Keratinocyte (primary cell): ENCODE results near the gene SLC35A5. TPM values are rescaled to one million over a fixed set of nuclear protein-coding genes. Genes with fewer than 3 reads are reported as not detected.

ENCODE experiments used
- DNase-seq: peaks from one replicate; pipeline ENCODE4 v3.0.0-alpha.2; 2011; ENCODE audit warnings: low read depth, missing footprints, low spot score
- FAIRE-seq: peaks from 2 replicates; lab custom pipeline; 2011; peaks lifted over from hg19 to GRCh38; lab: Jason Lieb, UNC
- H2AFZ ChIP-seq: 2 replicates; pipeline ENCODE4 v1.6.0; 2012; ENCODE audit warnings: low read length, control low read depth, inconsistent platforms; ENCODE audit not compliant: control insufficient read depth
- H3K27ac ChIP-seq: 2 replicates; pipeline ENCODE4 v1.5.1; 2011; ENCODE audit warnings: low read length; ENCODE audit not compliant: control insufficient read depth, insufficient read depth
- H3K27me3 ChIP-seq: 3 replicates; pipeline ENCODE4 v1.6.0; 2011; ENCODE audit warnings: low read length; ENCODE audit not compliant: control insufficient read depth, insufficient read depth; ENCODE audit errors: extremely low read depth
- H3K36me3 ChIP-seq, 2 experiments: 2 replicates in 1 of 2; 3 replicates in 1 of 2; pipeline ENCODE4 v1.5.1; 2011; ENCODE audit warnings: low read length in 2 of 2, mild to moderate bottlenecking in 1 of 2; ENCODE audit not compliant: control insufficient read depth in 2 of 2, insufficient read depth in 2 of 2; ENCODE audit errors: extremely low read depth in 1 of 2
- H3K4me1 ChIP-seq: 3 replicates; pipeline ENCODE4 v1.5.1; 2011; ENCODE audit warnings: low read length; ENCODE audit not compliant: control insufficient read depth, insufficient read depth; ENCODE audit errors: extremely low read depth
- H3K4me2 ChIP-seq: 3 replicates; pipeline ENCODE4 v1.6.0; 2011; ENCODE audit warnings: low read depth, low read length; ENCODE audit not compliant: control insufficient read depth, insufficient read depth; ENCODE audit errors: extremely low read depth
- H3K4me3 ChIP-seq, 3 experiments: fragments of 200-600 bp in 1 of 3; sonication (generic) in 1 of 3; 2 replicates in 2 of 3; 3 replicates in 1 of 3; pipeline ENCODE4 v1.5.1; 2011 to 2016; ENCODE audit warnings: low read length in 3 of 3, mild to moderate bottlenecking in 3 of 3, control low read depth in 2 of 3, inconsistent platforms in 1 of 3, low read depth in 1 of 3, mixed read lengths in 1 of 3, mixed run types in 1 of 3, moderate library complexity in 1 of 3; ENCODE audit not compliant: control insufficient read depth in 2 of 3, insufficient read depth in 2 of 3; ENCODE audit errors: extremely low read depth in 1 of 3
- H3K79me2 ChIP-seq: 2 replicates; pipeline ENCODE4 v1.6.0; 2012; ENCODE audit warnings: low read length; ENCODE audit not compliant: control insufficient read depth, insufficient read depth
- H3K9ac ChIP-seq: 3 replicates; pipeline ENCODE4 v1.6.0; 2011; ENCODE audit warnings: low read length; ENCODE audit not compliant: control insufficient read depth, insufficient read depth; ENCODE audit errors: extremely low read depth
- H3K9me1 ChIP-seq: 3 replicates; pipeline ENCODE4 v1.6.0; 2011; ENCODE audit warnings: low read length; ENCODE audit not compliant: control insufficient read depth, insufficient read depth; ENCODE audit errors: extremely low read depth
- H3K9me3 ChIP-seq: 2 replicates; pipeline ENCODE4 v1.5.1; 2012; ENCODE audit warnings: low read depth, low read length; ENCODE audit not compliant: control insufficient read depth
- H4K20me1 ChIP-seq: 3 replicates; pipeline ENCODE4 v1.6.0; 2011; ENCODE audit warnings: low read length; ENCODE audit not compliant: control insufficient read depth, insufficient read depth; ENCODE audit errors: extremely low read depth
- CTCF ChIP-seq, 3 experiments: IDR thresholded peaks in 1 of 3; conservative IDR thresholded peaks in 1 of 3; optimal IDR thresholded peaks in 1 of 3; 2 replicates in 2 of 3; 3 replicates in 1 of 3; pipeline versions ENCODE3 to v1.5.1; 2011; ENCODE audit warnings: low read length in 3 of 3, mild to moderate bottlenecking in 3 of 3, moderate library complexity in 2 of 3, control low read depth in 1 of 3, inconsistent platforms in 1 of 3; ENCODE audit not compliant: insufficient read depth in 2 of 3; ENCODE audit errors: extremely low read depth in 1 of 3
- EZH2 ChIP-seq: IDR thresholded peaks from one replicate; pipeline ENCODE4 v1.6.1; 2012; ENCODE audit warnings: inconsistent platforms, mild to moderate bottlenecking, low read length, moderate library complexity
- dilution Hi-C: fragments of 300-500 bp; cut with MboI; formaldehyde crosslinking; loops from one replicate; pipeline ENCODE4 v1.7.0; 2020; ENCODE audit warnings: low sequenced_read_pairs; ENCODE audit not compliant: extremely low pct_ligation_motif_present
- polyA plus RNA-seq, 5 experiments: library from polyadenylated mRNA; depleted of rRNA in 3 of 5; stranded (reverse) in 3 of 5; stranded (forward) in 1 of 5; unstranded in 1 of 5; fragments of >200 nt; gene quantifications; 1 replicate in 1 of 5; 2 replicates in 3 of 5; 3 replicates in 1 of 5; pipeline versions ENCODE4 v1.2.1 to v1.2.3, GENCODE V29; 2011 to 2012; ENCODE audit warnings: missing spikeins in 2 of 5, low read depth in 1 of 5, low replicate concordance in 1 of 5

The SLC35A5 gene
- polyA plus RNA-seq, 1 donor (not counting 4 experiments of a cell fraction or from before 2014, with no cell fraction given), result 31.8 TPM

GRCh38 chr3:112634786-112635541 is 73.1 kb downstream of the SLC35A5 start:
- Histone ChIP-seq H3K9me1 (no peaks in the 10 kb centered on the region), H3K27me3 (no peaks in the 10 kb centered on the region), H4K20me1 (no peaks in the 10 kb centered on the region), H3K36me3 (no peaks in the 10 kb centered on the region), H3K79me2 (no peaks in the 10 kb centered on the region), H3K27ac (no peak overlapping the region), H3K9me3 (no peaks in the 10 kb centered on the region), H3K9ac (no peak overlapping the region), H3K4me2 (no peak overlapping the region), H3K4me1 (peaks cover 12% of the 10 kb centered on the region), H2AFZ (peak overlapping the region; percentile 26), H3K4me3 (no peak overlapping the region)
- dilution Hi-C loops, result no loop called here
- DNase-seq (no peak), FAIRE-seq (peak; percentile 75)
- no peak for TF ChIP-seq CTCF (optimal IDR thresholded peaks at IDR 0.05 in 1 of 3, IDR thresholded peaks at IDR 0.05 in 1 of 3, conservative IDR thresholded peaks at IDR 0.05 in 1 of 3; ENCODE audit: extremely low read depth in 1 of 3, insufficient read depth in 2 of 3, low read length in 3 of 3)
- no peak for TF ChIP-seq EZH2

Other genes starting within 250 kb of the SLC35A5 start
- gene CD200, start 228.9 kb upstream of the SLC35A5 start, polyA plus RNA-seq, result 0.05 to 0.14 TPM (median 0.07 TPM) in 3 replicates
- gene BTLA, start 62.6 kb upstream of the SLC35A5 start, polyA plus RNA-seq, result 0.08 to 0.09 TPM in 2 of 3 replicates, not detected in the other
- 35.5 to 61.3 TPM (median 38.6 TPM) in 3 replicates for gene ATG3, start 83 bp upstream of the SLC35A5 start, polyA plus RNA-seq
- gene CCDC80, start 79.1 kb downstream of the SLC35A5 start, polyA plus RNA-seq, result 10.4 to 14.7 TPM (median 12.8 TPM) in 3 replicates